Stimulated activated CD4-positive, alpha-beta T cell treated with anti-CD3 and anti-CD28 coated beads, Interleukin-2, amount 100 ng/mL, for 4 hours (primary cell): Measurements from ENCODE around the gene NR6A1.
"Not testable (repeated sequence)": the region's sequence is repeated elsewhere in the genome, so short reads cannot be mapped to it uniquely, and the experiment has no call there.

ENCODE experiments used
- DNase-seq: peaks from one replicate; pipeline ENCODE4 v3.0.0-alpha.2; 2020; ENCODE audit warnings: low read depth

Gene NR6A1

GRCh38 chr9:124615840-124616239, 155.3 kb downstream of the NR6A1 start:
- DNase-seq: not testable (repeated sequence)

- no peak for DNase-seq
Observed at GRCh38 chr9:124615100-124615742, 155.9 kb downstream of the NR6A1 start.

DNA sequence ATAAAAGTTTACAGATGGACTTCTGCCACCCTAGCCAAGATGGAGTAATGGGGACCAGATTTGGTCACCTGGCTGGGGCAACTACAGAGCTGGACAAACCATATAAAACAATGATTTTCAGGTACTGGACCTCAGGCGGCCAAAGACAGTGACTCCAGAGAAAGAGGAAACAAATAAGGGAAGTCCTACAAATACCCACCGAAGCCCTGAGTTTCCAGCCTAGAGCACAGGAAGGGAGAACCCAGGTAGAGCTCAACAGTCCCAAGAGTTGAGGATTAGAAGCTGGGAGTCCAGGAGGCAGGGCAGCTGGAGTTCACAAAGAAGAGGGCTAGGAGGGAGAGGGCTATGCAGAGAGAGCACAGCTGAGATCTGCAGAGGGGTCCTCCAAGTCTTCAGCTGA, 157.3 kb downstream of the NR6A1 start:
- DNase-seq: no peak

GRCh38 chr9:124611106-124611505, 160.0 kb downstream of the NR6A1 start:
- no peak for DNase-seq

DNA sequence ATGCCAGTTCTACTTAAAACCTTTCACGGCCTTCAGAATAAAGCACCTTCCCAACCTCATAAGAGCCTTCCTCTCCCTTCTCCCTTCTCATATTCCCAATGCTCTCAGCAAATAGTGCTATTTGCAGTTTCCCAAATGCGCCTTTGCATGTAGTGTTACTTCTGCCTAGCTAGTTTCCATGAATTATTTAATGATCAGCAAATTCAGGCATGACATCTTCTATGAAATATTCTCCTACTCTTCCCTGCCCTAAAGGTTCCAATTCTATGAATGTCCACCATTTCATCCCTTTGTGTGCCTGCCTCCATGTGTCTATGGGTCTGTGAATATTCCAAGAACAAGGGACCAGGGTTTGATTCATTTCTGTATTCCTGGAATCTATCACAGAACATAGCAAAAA, 165.1 kb downstream of the NR6A1 start:
- DNase-seq: no peak

DNA sequence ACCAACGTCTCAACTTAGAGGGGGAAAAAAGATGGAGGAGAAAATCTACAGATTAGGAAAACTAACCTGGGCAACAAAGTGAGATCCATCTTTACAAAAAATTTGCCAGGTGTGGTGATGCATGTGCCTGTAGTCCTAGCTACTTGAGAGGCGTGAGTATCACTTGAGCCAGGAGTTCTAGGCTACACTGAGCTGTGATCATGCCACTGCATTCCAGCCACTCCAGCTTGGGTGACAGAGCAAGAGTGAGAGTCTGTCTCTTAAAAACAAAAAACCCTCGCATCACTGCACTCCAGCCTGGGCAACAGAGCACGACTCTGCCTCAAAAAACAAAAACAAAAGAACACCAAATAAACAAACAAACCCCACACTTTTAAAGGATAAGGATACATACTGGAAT, 165.9 kb downstream of the NR6A1 start:
- DNase-seq: no peak

DNA sequence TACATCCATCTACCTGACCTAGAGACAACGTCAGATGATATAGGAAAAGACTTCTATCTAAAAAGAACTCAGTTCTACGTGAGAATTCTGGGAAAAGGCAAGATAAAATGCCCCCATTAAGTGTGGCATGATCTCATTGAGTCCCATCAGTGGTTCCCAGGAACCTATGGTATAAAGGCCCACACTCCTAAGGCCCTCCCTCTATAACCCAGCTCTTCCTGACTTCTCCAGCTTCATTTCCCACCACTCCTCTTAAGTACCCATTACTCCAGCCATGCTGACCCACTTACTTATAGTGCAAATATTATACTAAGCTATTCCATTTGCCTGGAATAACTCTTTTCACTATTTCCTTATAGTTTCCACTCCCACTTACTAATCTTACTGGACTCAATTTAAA, 168.5 kb downstream of the NR6A1 start:
- no peak for DNase-seq

GRCh38 chr9:124602204-124602603, 168.9 kb downstream of the NR6A1 start:
- DNase-seq: no peak

- no peak for DNase-seq
Observed at GRCh38 chr9:124600407-124600806, 170.7 kb downstream of the NR6A1 start.

DNA sequence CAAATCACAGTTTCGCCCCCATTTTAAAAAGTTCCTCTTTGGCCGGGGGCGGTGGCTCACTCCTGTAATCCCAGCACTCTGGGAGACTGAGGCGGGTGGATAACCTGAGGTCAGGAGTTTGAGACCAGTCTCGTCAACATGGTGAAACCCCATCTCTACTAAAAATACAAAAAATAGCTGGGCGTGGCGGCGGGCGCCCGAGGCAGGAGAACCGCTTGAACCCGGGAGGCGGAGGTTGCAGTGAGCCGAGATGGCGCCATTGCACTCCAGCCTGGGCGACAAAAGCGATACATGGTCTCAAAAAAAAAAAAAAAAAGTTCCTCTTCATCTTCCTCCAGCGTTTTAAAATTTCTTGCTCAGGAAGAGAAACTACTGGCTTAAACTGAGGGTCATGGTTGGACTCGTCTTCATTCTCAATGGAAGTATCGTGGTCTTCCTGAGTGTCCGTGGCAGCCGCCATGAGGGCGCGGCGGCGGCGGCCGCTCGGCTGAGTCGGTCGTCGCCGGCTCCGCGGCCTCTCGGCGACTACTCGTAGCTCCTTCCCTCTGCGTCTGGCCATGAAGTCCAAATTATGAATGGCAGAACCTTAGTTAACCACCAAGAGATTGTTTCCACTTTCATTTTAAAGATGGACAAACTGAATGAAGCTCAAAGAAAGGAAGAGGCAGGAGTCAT, 171.9 kb downstream of the NR6A1 start:
- no peak for DNase-seq

DNA sequence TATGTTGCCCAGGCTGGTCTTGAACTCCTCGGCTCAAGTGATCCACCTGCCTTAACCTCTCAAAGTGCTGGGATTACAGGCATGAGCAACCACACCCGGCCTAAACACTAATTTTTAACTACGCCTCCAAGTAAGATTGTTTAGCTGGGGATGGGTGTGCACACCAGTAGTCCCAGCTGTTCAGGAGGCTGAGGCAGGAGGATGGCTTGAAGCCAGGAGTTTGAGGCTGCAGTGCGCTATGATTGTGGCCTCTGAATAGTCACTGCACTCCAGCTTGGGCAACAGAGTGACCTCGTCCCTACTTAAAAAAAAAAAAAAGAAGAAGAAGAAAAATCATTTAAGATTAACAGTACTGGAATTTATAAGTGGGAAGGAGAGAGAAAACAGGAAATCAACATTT, 173.1 kb downstream of the NR6A1 start:
- no peak for DNase-seq

- DNase-seq: no peak
Observed at GRCh38 chr9:124596172-124596839, 174.8 kb downstream of the NR6A1 start.

GRCh38 chr9:124595743-124596142, 175.4 kb downstream of the NR6A1 start:
- no peak for DNase-seq

- no peak for DNase-seq
Observed at GRCh38 chr9:124594673-124595072, 176.4 kb downstream of the NR6A1 start.

DNA sequence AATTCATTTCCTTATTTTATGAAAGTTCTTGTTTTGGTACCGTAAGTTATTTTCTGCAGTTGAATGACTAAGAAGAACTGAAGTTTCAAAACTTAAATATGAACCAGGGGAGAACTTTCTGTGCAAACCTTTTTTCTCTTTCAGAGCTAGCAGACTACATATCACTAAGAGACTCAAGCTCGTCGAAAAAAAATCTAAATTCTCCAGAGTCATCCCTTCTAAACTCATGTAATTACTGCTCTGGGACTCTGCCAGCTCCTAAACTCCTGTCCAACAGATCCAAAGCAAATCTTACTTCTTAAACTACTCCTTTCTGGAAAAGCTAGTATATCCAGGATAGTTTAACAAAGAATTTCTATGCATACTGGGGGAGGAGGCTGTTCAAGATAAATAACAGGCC, 176.9 kb downstream of the NR6A1 start:
- no peak for DNase-seq

DNA sequence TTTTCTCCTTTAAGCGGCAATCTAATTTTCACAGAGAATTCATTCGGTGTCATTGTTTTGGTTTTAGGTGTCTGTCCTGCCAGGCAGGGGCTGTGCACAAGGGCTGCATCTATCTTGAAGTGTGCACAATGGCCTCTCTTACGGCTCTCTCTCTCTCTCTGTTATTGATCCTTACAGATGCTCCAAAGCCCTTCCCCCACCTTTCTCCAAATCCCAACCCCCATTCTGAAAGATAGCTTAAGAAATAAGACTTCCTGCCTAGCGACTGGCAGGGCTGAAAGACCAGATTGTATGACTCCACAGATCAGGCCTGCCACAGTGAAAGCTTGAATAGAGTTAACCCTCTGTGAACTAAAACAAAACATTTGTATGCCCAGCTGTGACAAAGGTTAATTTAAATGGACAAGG, 177.5 kb downstream of the NR6A1 start:
- no peak for DNase-seq

GRCh38 chr9:124593200-124593599, 177.9 kb downstream of the NR6A1 start:
- DNase-seq: no peak

- DNase-seq: no peak
Observed at GRCh38 chr9:124590889-124591641, 180.0 kb downstream of the NR6A1 start.

- no peak for DNase-seq
Observed at GRCh38 chr9:124584631-124585030, 186.5 kb downstream of the NR6A1 start.

- DNase-seq: no peak
Observed at GRCh38 chr9:124583134-124583533, 188.0 kb downstream of the NR6A1 start.

DNA sequence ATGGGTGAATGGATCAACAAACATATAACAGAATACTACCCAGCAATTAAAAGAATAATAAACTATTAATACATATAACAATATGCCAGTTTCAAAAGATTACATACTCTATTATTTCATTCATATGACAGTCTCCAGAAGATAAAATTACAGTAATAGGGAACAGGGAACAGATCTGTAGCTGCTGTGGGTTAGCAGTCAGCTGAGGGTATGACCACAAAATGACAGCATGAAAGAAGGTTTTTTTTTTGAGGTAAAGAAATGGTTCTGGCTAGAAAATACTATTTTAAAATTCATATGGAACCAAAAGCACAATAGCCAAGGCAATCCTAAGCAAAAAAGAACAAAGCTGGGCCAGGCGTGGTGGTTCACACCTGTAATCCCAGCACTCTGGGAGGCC, 190.9 kb downstream of the NR6A1 start:
- no peak for DNase-seq

DNA sequence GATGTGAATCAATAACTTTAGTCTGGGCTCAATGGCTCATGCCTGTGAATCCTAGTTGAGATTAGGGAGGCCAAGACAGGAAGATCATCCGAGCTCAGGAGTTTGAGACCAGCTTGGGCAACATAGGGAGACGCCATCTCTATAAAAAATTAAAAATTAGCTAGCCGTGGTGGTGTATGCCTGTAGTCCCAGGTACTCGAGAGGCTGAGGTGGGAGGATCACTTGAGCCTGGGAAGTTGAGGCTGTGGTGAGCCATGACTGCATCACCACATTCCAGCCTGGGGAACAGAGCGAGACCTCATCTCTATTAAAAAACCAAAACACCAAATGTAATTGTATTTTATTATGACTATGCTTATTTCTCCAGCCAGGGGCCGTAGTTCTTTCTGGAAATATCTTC, 194.4 kb downstream of the NR6A1 start:
- DNase-seq: no peak
